Measurements from ENCODE around the gene RAB44. TPM values are rescaled to one million over a fixed set of nuclear protein-coding genes. Genes with fewer than 3 reads are reported as not detected.

Gene RAB44
- total and polyA plus RNA-seq, 2 of the 4 experiments (the other 2 are of a cell fraction) = 0.03 TPM; not detected in 1

GRCh38 chr6:36727505-36728021 lies 29.9 kb downstream of the RAB44 start:
- 93% methylated on average over 4 of the region's 7 CpGs; no CpG with 5 or more reads in 1 of the 2 experiments for WGBS, 2 experiments (ENCODE audit: extremely low coverage in 2 of 2, insufficient read length in 1 of 2)
- H2BK15ac ChIP-seq (ENCODE audit: low read depth, low read length) = no peak overlapping the region
- intact Hi-C loops (cut with micrococcal nuclease) = no loop called here
- no peak overlapping the region for H4K91ac ChIP-seq (ENCODE audit: insufficient read depth, low read depth, low read length)
- POLR2A ChIA-PET (ENCODE audit: unreplicated experiment) = no interaction called here
- no peak overlapping the region for H3K4me2 ChIP-seq (ENCODE audit: low read depth, low read length)
- no peak overlapping the region for H3K4me3 ChIP-seq (ENCODE audit: insufficient read depth, low read depth, low read length)
- H3K9ac ChIP-seq (ENCODE audit: low read depth, low read length) = no peak overlapping the region
- no peak overlapping the region for H2BK5ac ChIP-seq (ENCODE audit: low read depth, low read length, poor library complexity, severe bottlenecking)
- H3K9me3 ChIP-seq (ENCODE audit: control insufficient read depth, insufficient read depth, low read length) = no peaks in the 10 kb centered on the region
- no peak overlapping the region for H3K56ac ChIP-seq (ENCODE audit: extremely low read depth, insufficient read depth, low read length)
- H3K27me3 ChIP-seq (ENCODE audit: control insufficient read depth, insufficient read depth, low read length) = peaks cover 4% of the 10 kb centered on the region; the same call in 1 of the 2 replicates
- TF ChIP-seq MAFK (IDR thresholded peaks at IDR 0.05; ENCODE audit: low read depth, low read length) (no peak), CTCF (conservative IDR thresholded peaks at IDR 0.05; ENCODE audit: low read depth, low read length) (no peak), ELK1 (IDR thresholded peaks at IDR 0.05; ENCODE audit: borderline replicate concordance, low read depth, low read length) (no peak), RAD21 (IDR thresholded peaks at IDR 0.05; ENCODE audit: low read length) (no peak), CEBPB (IDR thresholded peaks at IDR 0.05; ENCODE audit: low read depth, low read length) (no peak), RCOR1 (IDR thresholded peaks at IDR 0.05; ENCODE audit: insufficient replicate concordance, low read length) (no peak), RFX5 (IDR thresholded peaks at IDR 0.05; ENCODE audit: low read depth, low read length) (no peak)
- peaks cover 5% of the 10 kb centered on the region; the same call in 1 of the 2 replicates for H4K20me1 ChIP-seq (ENCODE audit: insufficient read depth, low read length)
- ATAC-seq (ENCODE audit: low read depth) (no peak), DNase-seq (peak; percentile 29)
- no peak overlapping the region for H3K4ac ChIP-seq (ENCODE audit: low read depth, low read length)
- H3K14ac ChIP-seq (replicated peaks; ENCODE audit: low read depth, low read length) = no peak overlapping the region; the same call in 1 of the 2 replicates
- no peak overlapping the region for H2AK5ac ChIP-seq (ENCODE audit: low read depth, low read length)
- no peak overlapping the region for H4K5ac ChIP-seq (ENCODE audit: low read depth, low read length)
- no peak overlapping the region for H2BK20ac ChIP-seq (ENCODE audit: low read depth, low read length)
- H3K23ac ChIP-seq (ENCODE audit: low read depth, low read length) = no peak overlapping the region; the same call in 1 of the 2 replicates
- H2AFZ ChIP-seq (replicated peaks; ENCODE audit: low read length, poor library complexity) = no peak overlapping the region
- H3K4me1 ChIP-seq (ENCODE audit: control insufficient read depth, insufficient read depth, low read length) = no peaks in the 10 kb centered on the region
- no peak overlapping the region for H2BK120ac ChIP-seq (ENCODE audit: low read depth, low read length)
- H3K9me1 ChIP-seq (ENCODE audit: insufficient read depth, low read length) = no peaks in the 10 kb centered on the region
- H3K79me1 ChIP-seq (ENCODE audit: low read depth in 1 of 2, low read length in 2 of 2) = no peaks in the 10 kb centered on the region
- H4K8ac ChIP-seq (ENCODE audit: low read depth in 2 of 2, low read length in 2 of 2) = no peak overlapping the region
- H3K36me3 ChIP-seq (ENCODE audit: control insufficient read depth, insufficient read depth, low read length) = no peaks in the 10 kb centered on the region
- dilution Hi-C loops (cut with HindIII; ENCODE audit: low sequenced_read_pairs, unreplicated experiment) = no loop called here
- H3K27ac ChIP-seq (ENCODE audit: insufficient read depth, low read length) = no peak overlapping the region
- H2AK9ac ChIP-seq (replicated peaks; ENCODE audit: low read depth, low read length, poor library complexity) = no peak overlapping the region
- CTCF ChIA-PET = no interaction called here
- no peak overlapping the region for H3K18ac ChIP-seq (ENCODE audit: low read depth, low read length)
- no TSS peak for BruUV-seq (replicated peaks)
- in situ Hi-C loops (cut with MboI; ENCODE audit: low sequenced_read_pairs) = no loop called here

All from IMR-90 (cell line).